Measurements from ENCODE around the gene NOX4. TPM values are rescaled to one million over a fixed set of nuclear protein-coding genes. Genes with fewer than 3 reads are reported as not detected.
"Not testable (repeated sequence)": the region's sequence is repeated elsewhere in the genome, so short reads cannot be mapped to it uniquely, and the experiment has no call there.

The NOX4 gene
- total RNA-seq, 2 donors from 2014 or later = not detected

DNA sequence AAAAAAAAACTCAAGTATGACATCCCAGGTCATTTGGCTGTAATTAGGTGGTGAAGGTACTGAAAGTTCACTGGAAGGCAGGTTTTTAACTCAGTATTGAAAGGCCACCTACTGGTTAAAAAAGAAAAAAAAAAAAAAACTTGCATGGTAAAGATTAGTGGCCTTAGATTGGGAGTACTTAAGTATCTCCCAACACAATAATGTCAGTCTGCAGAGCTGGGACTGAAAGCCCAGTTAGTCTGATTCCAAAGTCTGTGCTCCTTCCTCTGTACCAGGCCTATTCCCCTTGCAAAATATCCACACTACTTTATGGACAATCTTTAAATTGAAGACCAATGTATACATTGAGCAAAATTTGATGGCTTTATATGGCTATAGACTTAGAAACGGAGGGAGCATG lies 85.5 kb downstream of the NOX4 start:
- Mint-ChIP-seq H3K36me3 (ENCODE audit: low read depth) (no peaks in the 10 kb centered on the region), H3K4me3 (no peak overlapping the region), H3K27ac (no peak overlapping the region), H3K27me3 (no peaks in the 10 kb centered on the region), H3K4me1 (no peaks in the 10 kb centered on the region)
- no peaks in the 10 kb centered on the region for H3K9me3 ChIP-seq (ENCODE audit: control insufficient read depth, low read length, poor library complexity, severe bottlenecking)
- DNase-seq (no peak), ATAC-seq (no peak)

DNA sequence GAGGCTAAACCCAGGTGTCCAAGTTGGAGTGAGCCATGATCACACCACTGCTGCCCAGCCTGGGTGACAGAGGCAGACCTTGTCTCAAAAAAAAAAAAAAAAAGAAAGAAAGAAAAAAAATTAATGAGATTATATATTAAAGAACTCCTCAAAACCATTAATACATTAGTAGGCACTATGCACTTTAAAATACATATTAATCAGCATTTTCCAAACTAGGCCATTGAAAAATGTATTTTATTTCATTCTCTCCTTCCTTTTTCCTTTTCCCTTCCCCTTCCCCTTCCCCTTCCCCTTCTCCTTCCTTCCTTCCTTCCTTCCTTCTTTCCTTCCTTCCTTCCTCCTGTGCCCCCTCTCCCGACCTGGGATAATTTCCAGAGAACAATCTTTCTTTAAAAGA lies 99.5 kb downstream of the NOX4 start:
- not testable (repeated sequence) for H3K36me3 Mint-ChIP-seq (ENCODE audit: low read depth); ATAC-seq; H3K27me3 Mint-ChIP-seq; H3K4me3 Mint-ChIP-seq; DNase-seq; H3K4me1 Mint-ChIP-seq; H3K9me3 ChIP-seq (ENCODE audit: control insufficient read depth, low read length, poor library complexity, severe bottlenecking); H3K27ac Mint-ChIP-seq

DNA sequence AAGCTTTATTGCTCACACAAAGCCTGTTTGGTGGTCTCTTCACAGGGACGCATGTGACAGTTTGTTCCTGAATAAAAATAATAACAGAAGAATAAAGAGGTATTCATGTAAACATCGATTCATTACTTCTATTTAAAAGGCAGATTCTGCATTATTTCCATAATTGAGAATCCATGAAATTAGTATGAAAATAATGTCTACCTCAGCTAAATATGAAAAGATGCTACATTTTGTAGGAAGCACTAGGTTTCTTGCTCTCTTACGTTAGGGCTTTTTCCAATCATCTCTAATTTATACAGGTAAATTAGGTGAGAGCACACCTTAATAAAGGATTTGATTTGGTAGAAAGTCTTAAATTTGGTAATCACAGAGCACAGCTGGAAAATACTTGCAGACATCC lies 103.7 kb downstream of the NOX4 start:
- H3K36me3 Mint-ChIP-seq (ENCODE audit: low read depth); DNase-seq; H3K9me3 ChIP-seq (ENCODE audit: control insufficient read depth, low read length, poor library complexity, severe bottlenecking); H3K27ac Mint-ChIP-seq; H3K27me3 Mint-ChIP-seq; H3K4me1 Mint-ChIP-seq; ATAC-seq; H3K4me3 Mint-ChIP-seq: not testable (repeated sequence)

DNA sequence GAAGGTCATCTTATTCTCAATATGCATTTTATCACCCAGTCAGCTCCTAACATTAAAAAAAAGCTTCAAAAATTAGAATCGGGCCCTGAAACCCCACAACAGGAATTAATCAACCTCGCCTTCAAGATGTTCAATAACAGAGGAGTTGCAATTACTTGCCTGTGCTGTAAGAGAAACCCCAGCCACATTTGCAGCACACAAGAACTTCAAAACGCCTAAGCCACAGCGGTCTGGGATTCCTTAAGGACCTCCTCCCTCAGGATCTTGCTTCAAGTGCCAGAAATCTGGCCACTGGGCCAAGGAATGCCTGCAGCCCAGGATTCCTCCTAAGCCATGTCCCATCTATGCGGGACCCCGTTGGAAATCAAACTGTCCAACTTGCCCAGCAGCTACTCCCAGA lies 108.2 kb downstream of the NOX4 start:
- not testable (repeated sequence) for ATAC-seq; H3K4me1 Mint-ChIP-seq; H3K36me3 Mint-ChIP-seq (ENCODE audit: low read depth); H3K27me3 Mint-ChIP-seq; DNase-seq; H3K4me3 Mint-ChIP-seq; H3K27ac Mint-ChIP-seq; H3K9me3 ChIP-seq (ENCODE audit: control insufficient read depth, low read length, poor library complexity, severe bottlenecking)

DNA sequence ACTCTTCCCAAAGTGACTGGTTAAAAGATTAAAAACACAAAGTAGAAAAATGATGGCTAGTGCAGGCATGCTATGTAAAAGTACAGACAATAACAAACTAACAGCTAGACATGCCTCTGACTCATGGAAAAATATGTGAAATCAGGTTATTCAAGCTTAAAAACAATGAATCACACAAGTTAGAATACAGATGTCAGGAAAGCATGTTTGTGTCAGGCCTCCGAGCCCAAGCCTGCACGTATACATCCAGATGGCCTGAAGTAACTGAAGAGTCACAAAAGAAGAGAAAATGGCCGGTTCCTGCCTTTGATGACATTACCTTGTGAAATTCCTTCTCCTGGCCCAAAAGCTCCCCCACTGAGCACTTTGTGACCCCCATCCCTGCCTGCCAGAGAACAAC lies 110.1 kb downstream of the NOX4 start:
- Mint-ChIP-seq H3K36me3 (ENCODE audit: low read depth) (no peaks in the 10 kb centered on the region), H3K4me3 (no peak overlapping the region), H3K4me1 (no peaks in the 10 kb centered on the region), H3K27me3 (no peaks in the 10 kb centered on the region), H3K27ac (no peak overlapping the region)
- DNase-seq (no peak), ATAC-seq (no peak)
- H3K9me3 ChIP-seq (ENCODE audit: control insufficient read depth, low read length, poor library complexity, severe bottlenecking) = no peaks in the 10 kb centered on the region

DNA sequence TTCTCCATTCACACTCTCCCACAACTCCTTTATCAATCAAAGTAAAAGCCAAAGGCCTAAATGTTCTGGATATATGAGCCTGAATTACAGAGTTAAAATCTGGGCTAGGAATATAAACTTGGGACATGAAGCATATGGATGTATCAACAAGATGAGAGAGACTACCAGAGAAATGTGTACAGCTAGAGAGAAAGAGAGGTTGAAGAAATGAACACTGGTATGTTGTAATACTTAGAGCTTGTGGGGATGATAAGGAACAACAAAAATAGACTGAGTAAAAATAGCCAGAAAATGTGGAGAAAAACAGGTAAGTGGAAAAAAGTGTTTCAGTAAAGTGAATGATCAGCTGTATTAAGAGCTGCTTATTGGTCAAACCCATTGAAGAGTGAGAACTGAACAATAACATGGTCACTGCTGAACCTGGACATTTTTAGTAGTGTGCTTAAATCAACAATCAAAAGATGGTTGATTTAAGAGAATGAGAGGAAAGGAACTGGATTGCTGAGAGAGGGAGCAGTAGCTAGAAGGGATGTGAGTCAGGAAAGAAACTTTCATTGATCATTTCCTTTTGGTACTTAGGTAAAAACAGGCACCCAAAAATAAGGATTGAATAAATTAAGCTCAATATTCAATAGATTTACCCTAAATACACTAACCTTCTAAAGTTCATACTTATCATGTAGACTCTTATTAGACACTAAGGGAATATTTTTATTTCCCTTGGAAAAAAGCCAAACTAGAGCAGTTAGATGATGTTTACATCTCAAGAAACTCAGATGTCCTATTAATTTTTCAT lies 111.0 kb downstream of the NOX4 start:
- H3K4me3 Mint-ChIP-seq; DNase-seq; H3K36me3 Mint-ChIP-seq (ENCODE audit: low read depth); ATAC-seq; H3K4me1 Mint-ChIP-seq; H3K27ac Mint-ChIP-seq; H3K9me3 ChIP-seq (ENCODE audit: control insufficient read depth, low read length, poor library complexity, severe bottlenecking); H3K27me3 Mint-ChIP-seq: not testable (repeated sequence)

DNA sequence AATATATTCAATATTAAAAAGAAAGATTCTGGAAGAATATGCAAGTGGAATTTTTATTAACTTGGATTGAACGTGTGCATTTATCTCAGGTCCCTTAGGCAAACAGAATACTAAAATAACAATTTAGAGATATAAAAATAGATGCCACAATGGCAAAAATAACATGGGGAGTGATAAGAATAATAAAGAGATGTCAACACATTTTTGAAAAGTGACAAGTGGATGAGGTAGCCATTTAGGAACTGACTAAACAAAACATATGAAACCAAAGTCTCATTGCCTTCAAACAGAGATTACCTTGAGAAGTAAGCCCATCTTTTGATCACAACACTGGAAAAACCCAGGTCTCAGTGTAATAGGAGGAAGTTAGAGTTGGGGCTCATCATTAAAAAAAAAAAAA lies 112.2 kb downstream of the NOX4 start:
- H3K4me3 Mint-ChIP-seq; ATAC-seq; H3K27ac Mint-ChIP-seq; H3K4me1 Mint-ChIP-seq; H3K9me3 ChIP-seq (ENCODE audit: control insufficient read depth, low read length, poor library complexity, severe bottlenecking); DNase-seq; H3K36me3 Mint-ChIP-seq (ENCODE audit: low read depth); H3K27me3 Mint-ChIP-seq: not testable (repeated sequence)

DNA sequence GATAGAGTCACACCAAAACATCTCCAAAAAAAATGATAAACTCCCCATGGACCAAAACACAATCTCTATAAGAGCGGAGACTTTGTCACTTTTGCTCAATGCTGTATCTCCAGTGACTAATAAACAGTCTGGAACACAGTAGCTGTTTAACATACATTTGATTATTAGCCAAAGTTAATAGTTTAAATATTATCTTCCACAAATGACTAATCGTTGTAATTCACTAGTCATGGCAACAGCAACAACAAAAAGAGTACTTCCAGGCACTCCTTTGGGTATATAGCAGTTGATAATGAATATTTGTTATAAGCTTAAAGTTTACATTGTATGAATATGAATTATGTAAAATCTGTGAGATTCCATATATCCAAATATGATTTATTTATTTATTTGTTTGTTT lies 121.8 kb downstream of the NOX4 start:
- H3K27ac Mint-ChIP-seq; H3K9me3 ChIP-seq (ENCODE audit: control insufficient read depth, low read length, poor library complexity, severe bottlenecking); H3K4me3 Mint-ChIP-seq; H3K4me1 Mint-ChIP-seq; ATAC-seq; H3K36me3 Mint-ChIP-seq (ENCODE audit: low read depth); H3K27me3 Mint-ChIP-seq; DNase-seq: not testable (repeated sequence)

DNA sequence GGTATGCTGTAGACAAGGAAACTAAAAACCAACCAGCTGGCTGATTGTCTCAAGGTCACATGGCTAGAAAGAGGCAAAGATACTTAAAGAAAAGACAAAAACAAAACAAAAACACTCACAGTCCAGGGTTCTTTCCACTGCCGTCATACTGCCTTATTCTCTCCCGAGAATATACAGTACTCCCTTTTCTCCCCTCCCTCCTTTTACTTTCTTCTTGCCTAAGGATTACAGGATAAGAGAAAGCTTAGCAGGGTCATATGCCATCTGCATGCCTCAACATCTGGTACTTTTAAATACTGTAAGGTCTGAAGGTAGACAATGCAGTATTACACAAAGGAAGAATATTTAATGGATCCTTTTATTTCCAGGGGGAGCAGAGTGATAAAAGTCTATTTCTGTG lies 126.3 kb downstream of the NOX4 start:
- not testable (repeated sequence) for DNase-seq; H3K9me3 ChIP-seq (ENCODE audit: control insufficient read depth, low read length, poor library complexity, severe bottlenecking); H3K4me3 Mint-ChIP-seq; H3K27ac Mint-ChIP-seq; H3K4me1 Mint-ChIP-seq; H3K36me3 Mint-ChIP-seq (ENCODE audit: low read depth); ATAC-seq; H3K27me3 Mint-ChIP-seq

DNA sequence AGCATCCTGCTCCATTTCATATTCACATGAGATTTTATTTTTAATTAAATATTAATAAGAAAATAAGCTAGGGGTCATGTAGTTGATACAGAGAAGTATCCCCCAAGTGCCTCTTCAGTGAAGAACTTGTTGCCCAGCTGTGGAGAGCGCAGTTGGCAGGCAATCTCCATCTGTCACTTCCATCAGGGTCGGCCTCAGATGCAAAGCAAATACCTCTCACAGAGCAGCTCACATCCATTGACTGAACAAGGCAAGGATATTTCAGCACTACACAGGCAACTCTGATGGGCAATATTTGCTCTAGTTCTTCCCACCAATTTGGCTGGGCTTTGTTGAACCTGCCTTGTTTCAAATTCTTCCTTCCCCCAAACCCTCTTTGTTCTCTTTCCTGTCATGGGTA lies 129.4 kb downstream of the NOX4 start:
- Mint-ChIP-seq H3K27ac (no peak overlapping the region), H3K36me3 (ENCODE audit: low read depth) (no peaks in the 10 kb centered on the region), H3K4me1 (no peaks in the 10 kb centered on the region), H3K4me3 (no peak overlapping the region), H3K27me3 (no peaks in the 10 kb centered on the region)
- ATAC-seq (no peak), DNase-seq (no peak)
- H3K9me3 ChIP-seq (ENCODE audit: control insufficient read depth, low read length, poor library complexity, severe bottlenecking) = no peaks in the 10 kb centered on the region

DNA sequence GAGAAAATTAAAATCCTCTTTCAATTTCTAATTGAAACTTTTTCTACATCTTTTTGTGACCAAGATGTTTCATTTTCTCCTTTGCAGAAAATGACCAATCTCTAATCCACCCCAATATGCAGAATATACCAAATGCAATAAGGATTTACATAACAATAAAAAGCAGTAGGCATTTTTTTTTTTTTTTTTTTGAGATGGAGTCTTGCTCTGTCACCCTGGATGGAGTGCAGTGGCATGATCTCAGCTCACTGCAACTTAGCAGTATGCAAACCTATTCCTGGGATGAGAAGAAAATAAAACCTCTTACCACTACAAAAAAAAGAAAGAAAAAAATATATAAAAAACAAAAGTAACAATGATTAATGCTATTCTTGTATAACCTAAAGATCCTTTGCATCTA lies 132.0 kb downstream of the NOX4 start:
- H3K36me3 Mint-ChIP-seq (ENCODE audit: low read depth); H3K27me3 Mint-ChIP-seq; H3K9me3 ChIP-seq (ENCODE audit: control insufficient read depth, low read length, poor library complexity, severe bottlenecking); DNase-seq; ATAC-seq; H3K4me1 Mint-ChIP-seq; H3K4me3 Mint-ChIP-seq; H3K27ac Mint-ChIP-seq: not testable (repeated sequence)

DNA sequence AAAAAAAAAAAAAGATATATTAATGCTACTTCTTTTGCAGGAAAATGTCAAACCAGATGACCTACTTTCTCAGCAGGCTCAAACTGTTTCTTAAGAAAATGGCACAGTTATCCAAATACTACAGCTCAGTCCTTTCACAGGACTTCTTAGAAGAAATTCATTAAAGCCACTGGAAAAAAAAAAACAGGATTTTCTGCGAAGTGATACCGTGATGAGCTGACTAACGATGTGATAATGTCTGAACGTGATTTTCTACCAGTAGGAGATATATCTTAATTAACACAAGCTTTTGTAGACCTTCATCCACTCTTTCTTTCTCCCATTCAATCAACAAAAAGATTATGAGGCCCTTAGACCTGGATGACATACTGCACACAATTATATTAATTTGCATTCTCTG lies 132.4 kb downstream of the NOX4 start:
- Mint-ChIP-seq H3K27me3 (no peaks in the 10 kb centered on the region), H3K4me3 (no peak overlapping the region), H3K4me1 (no peaks in the 10 kb centered on the region), H3K27ac (no peak overlapping the region), H3K36me3 (ENCODE audit: low read depth) (no peaks in the 10 kb centered on the region)
- DNase-seq (no peak), ATAC-seq (no peak)
- no peaks in the 10 kb centered on the region for H3K9me3 ChIP-seq (ENCODE audit: control insufficient read depth, low read length, poor library complexity, severe bottlenecking)

DNA sequence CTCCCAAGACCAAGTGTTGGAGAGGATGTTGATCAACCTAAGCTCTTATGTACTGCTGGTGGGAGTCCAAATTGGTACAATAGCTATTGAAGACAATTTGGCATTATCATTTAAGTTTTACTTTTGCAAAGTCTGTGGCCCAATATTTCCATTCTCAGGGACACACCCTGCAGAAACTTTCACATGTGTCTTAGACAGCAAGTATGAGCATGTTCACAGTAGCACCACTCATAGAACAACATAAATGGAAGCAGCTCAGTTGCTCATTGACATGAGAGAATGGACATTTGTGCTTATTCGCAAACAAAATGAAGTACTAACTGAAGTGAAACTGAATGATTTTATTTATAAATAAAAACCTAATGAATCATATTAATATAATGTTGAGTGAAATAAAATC lies 135.5 kb downstream of the NOX4 start:
- ATAC-seq (no peak), DNase-seq (no peak)
- no peak overlapping the region for H3K4me3 Mint-ChIP-seq
- H3K36me3 Mint-ChIP-seq (ENCODE audit: low read depth) = no peaks in the 10 kb centered on the region
- no peak overlapping the region for H3K27ac Mint-ChIP-seq
- H3K9me3 ChIP-seq (ENCODE audit: control insufficient read depth, low read length, poor library complexity, severe bottlenecking) = no peaks in the 10 kb centered on the region
- no peaks in the 10 kb centered on the region for H3K4me1 Mint-ChIP-seq
- no peaks in the 10 kb centered on the region for H3K27me3 Mint-ChIP-seq

DNA sequence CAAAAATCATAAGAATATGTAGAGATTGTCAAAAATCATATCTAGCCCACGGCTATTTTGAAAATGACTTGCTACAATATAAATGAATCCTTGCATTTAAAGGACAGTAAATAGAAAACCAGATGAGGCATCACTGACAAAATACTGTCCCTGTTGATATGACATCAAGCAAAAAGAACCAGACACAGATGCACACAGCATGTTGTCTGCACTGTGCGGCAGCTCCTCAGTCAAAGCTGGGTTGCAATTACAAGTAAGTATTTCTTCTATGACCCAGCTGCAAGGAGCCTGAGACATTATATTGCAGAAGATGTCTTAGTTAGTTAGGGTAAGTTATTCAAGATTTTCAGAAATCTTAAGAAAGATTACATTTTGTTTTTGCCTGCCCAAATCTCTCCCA lies 136.7 kb downstream of the NOX4 start:
- DNase-seq; H3K27ac Mint-ChIP-seq; H3K4me3 Mint-ChIP-seq; H3K36me3 Mint-ChIP-seq (ENCODE audit: low read depth); H3K9me3 ChIP-seq (ENCODE audit: control insufficient read depth, low read length, poor library complexity, severe bottlenecking); H3K4me1 Mint-ChIP-seq; ATAC-seq; H3K27me3 Mint-ChIP-seq: not testable (repeated sequence)
